ENCODE results near the gene MCU. TPM values are rescaled to one million over a fixed set of nuclear protein-coding genes. Genes with fewer than 3 reads are reported as not detected.

Gene MCU
- total and polyA plus RNA-seq, 8 donors: 15.2 to 90.1 (median 31.0) TPM

DNA sequence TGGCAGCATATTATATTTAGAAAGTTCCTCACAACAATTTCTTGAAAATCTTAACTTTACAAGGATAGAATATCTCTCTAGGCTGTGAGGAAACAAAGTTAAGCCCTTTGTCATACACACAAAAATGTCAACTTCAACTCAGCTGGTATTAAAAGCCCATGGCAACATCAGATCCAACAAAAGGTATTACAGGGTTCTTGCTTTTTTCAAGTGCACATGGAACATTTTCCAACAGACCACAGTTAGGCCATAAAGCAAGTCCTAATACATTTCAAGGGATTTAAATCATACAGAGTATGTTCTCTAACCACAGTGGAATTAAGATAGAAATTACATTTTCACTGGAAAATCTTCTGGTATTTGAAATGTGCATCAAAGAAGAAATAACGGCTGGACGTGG, 129.7 kb downstream of the MCU start:
- DNase-seq: no peak
- Histone ChIP-seq H3K4me1 (peaks cover 0 to 27% (median 2%) of the 10 kb centered on the region in 4 donors), H3K27ac (no peak overlapping the region), H3K4me3 (no peak overlapping the region), H3K36me3 (no peaks in the 10 kb centered on the region), H3K27me3 (no peaks in the 10 kb centered on the region), H3K9me3 (no peaks in the 10 kb centered on the region)
- intact Hi-C loops (cut with DNase I; ENCODE audit: low total_unique reads): no loop called here
- TF ChIP-seq EP300 (IDR thresholded peaks at IDR 0.05): no peak
- no peak for TF ChIP-seq POLR2AphosphoS5 (IDR thresholded peaks at IDR 0.05)
- TF ChIP-seq POLR2A (IDR thresholded peaks at IDR 0.05): no peak
- TF ChIP-seq, protein P1, sequence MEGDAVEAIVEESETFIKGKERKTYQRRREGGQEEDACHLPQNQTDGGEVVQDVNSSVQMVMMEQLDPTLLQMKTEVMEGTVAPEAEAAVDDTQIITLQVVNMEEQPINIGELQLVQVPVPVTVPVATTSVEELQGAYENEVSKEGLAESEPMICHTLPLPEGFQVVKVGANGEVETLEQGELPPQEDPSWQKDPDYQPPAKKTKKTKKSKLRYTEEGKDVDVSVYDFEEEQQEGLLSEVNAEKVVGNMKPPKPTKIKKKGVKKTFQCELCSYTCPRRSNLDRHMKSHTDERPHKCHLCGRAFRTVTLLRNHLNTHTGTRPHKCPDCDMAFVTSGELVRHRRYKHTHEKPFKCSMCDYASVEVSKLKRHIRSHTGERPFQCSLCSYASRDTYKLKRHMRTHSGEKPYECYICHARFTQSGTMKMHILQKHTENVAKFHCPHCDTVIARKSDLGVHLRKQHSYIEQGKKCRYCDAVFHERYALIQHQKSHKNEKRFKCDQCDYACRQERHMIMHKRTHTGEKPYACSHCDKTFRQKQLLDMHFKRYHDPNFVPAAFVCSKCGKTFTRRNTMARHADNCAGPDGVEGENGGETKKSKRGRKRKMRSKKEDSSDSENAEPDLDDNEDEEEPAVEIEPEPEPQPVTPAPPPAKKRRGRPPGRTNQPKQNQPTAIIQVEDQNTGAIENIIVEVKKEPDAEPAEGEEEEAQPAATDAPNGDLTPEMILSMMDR (IDR thresholded peaks at IDR 0.05): no peak
- WGBS, 5 donors: 94 to 97% (median 96%) methylated on average over 2 of the region's 2 CpGs

DNA sequence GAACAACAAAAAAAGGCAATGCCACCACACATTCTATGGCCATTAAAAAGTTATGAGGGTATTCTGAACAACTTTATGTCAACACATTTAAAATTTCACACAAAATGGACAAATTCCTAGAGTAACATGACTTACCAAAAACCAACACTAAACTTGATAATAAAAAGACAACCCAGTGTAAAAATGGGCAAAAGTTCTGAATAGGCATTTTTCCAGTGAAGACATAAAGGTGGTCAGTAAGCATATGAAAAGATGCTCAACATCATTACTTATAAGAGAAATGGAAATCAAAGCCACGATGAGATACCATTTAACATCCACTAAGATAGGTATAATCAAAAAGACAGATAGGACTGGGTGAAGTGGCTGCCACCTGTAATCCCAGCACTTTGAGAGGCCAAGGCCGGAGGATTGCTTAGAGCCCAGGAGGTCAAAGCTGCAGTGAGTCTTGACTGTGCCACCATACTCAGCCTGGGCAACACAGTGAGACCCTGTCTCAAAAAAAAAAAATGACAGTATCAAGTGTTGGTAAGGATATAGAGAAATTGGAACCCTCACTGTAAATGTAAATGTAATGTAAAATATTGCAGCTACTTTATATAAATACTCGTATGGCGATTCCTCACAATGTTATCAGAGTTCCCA, 130.5 kb downstream of the MCU start:
- Histone ChIP-seq H3K9me3 (no peaks in the 10 kb centered on the region), H3K4me3 (no peak overlapping the region), H3K36me3 (no peaks in the 10 kb centered on the region), H3K27ac (no peak overlapping the region), H3K27me3 (no peaks in the 10 kb centered on the region), H3K4me1 (peaks cover 0 to 23% (median 0%) of the 10 kb centered on the region in 4 donors)
- intact Hi-C loops (cut with DNase I; ENCODE audit: low total_unique reads): no loop called here
- TF ChIP-seq, protein P1 (IDR thresholded peaks at IDR 0.05): no peak
- TF ChIP-seq POLR2A (IDR thresholded peaks at IDR 0.05): no peak
- TF ChIP-seq POLR2AphosphoS5 (IDR thresholded peaks at IDR 0.05): no peak
- TF ChIP-seq EP300 (IDR thresholded peaks at IDR 0.05): no peak
- DNase-seq: no peak
- WGBS, 5 donors: 91 to 97% (median 96%) methylated on average over 4 of the region's 4 CpGs

GRCh38 chr10:72825163-72825562, 133.2 kb downstream of the MCU start:
- Histone ChIP-seq H3K27ac (no peak overlapping the region), H3K4me3 (no peak overlapping the region), H3K36me3 (no peaks in the 10 kb centered on the region), H3K27me3 (no peaks in the 10 kb centered on the region), H3K9me3 (no peaks in the 10 kb centered on the region), H3K4me1 (peaks cover 0 to 28% (median 12%) of the 10 kb centered on the region in 4 donors)
- TF ChIP-seq EP300 (IDR thresholded peaks at IDR 0.05) (no peak), POLR2A (IDR thresholded peaks at IDR 0.05) (no peak), POLR2AphosphoS5 (IDR thresholded peaks at IDR 0.05) (no peak)
- TF ChIP-seq, protein P1 (IDR thresholded peaks at IDR 0.05): no peak
- no peak for DNase-seq
- intact Hi-C loops (cut with DNase I; ENCODE audit: low total_unique reads): no loop called here

DNA sequence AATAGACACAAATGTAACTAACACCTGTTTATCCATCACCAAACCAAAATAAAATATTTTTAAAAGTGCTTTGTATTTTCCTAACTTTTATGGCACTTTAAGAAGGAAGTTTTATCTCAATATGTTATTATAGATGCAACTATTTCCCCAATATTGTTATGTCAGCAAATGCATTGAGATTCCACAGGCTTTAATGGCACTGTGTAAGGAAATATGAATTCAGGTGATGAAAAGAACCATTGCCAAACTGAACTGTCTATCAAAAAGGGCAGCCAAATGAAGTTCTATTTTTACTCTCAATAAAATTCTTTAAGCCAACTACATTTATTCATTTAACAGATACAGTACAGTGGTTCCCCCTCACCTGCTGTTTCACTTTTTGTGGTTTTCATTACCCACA, 134.4 kb downstream of the MCU start:
- Histone ChIP-seq H3K4me1 (peaks cover 7 to 40% (median 21%) of the 10 kb centered on the region in 4 donors), H3K4me3 (no peak overlapping the region), H3K9me3 (no peaks in the 10 kb centered on the region), H3K27me3 (no peaks in the 10 kb centered on the region), H3K36me3 (no peaks in the 10 kb centered on the region), H3K27ac (no peak overlapping the region)
- DNase-seq: no peak
- intact Hi-C loops (cut with DNase I; ENCODE audit: low total_unique reads): no loop called here
- TF ChIP-seq EP300 (IDR thresholded peaks at IDR 0.05): no peak
- no peak for TF ChIP-seq POLR2A (IDR thresholded peaks at IDR 0.05)
- TF ChIP-seq POLR2AphosphoS5 (IDR thresholded peaks at IDR 0.05): no peak
- TF ChIP-seq, protein P1 (IDR thresholded peaks at IDR 0.05): no peak

Measured in stomach (tissue), 9 donors.